ENCODE results near the gene KLHL42. TPM values are rescaled to one million over a fixed set of nuclear protein-coding genes. Genes with fewer than 3 reads are reported as not detected.
A peak's percentile ranks its signal among the peaks of the same experiment; 100 is the strongest.

KLHL42 gene
- total and polyA plus RNA-seq, 9 of the 15 experiments (the other 6 are each of a cell fraction or from before 2014, with no cell fraction given): 1.5 to 11.8 (median 9.6) TPM

DNA sequence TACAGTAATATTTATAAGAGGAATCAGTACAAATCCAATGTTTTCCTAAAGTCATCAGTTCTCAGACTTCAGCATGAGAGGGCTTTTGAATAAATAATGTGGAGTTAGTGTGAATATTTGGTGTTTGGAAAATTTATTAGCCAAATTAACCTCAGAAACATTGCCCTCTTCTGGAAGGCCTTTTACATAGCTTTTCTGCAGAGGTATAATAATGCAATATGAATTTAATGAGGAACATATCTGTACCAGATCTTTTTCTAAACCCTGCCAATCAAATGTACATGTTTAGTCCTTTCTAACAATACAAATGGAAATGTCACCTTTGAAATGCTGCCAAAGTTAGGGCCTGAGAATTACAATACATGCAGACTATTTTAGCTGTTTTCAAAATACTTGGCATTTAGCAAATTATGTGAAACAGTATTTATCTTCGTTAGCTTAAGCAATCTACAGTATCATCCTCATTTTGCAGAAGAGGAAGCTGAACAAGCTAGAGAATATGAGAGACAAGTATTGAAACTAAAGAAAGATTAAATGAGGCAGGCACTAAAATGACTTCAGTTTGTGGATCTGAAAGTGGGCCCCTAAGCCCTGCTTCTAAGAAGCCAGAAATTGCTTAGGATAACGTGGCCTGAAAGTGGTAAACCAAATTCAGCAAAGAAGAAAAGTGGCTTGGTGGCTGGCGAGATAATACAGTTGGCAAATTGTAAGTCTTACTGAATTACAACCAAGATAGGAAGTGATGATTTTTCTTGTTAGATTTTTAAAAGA lies 60.4 kb downstream of the KLHL42 start (continued):
- TF ChIP-seq RHOXF2B (CRISPR knock-in tag; conservative IDR thresholded peaks at IDR 0.05) (no peak), MXD1 (CRISPR knock-in tag; IDR thresholded peaks at IDR 0.05; ENCODE audit: borderline replicate concordance, poor library complexity, severe bottlenecking) (no peak), TAL1 (IDR thresholded peaks at IDR 0.05) (no peak), MAFF (IDR thresholded peaks at IDR 0.05; ENCODE audit: low read length) (no peak)
- TF ChIP-seq, protein P1, sequence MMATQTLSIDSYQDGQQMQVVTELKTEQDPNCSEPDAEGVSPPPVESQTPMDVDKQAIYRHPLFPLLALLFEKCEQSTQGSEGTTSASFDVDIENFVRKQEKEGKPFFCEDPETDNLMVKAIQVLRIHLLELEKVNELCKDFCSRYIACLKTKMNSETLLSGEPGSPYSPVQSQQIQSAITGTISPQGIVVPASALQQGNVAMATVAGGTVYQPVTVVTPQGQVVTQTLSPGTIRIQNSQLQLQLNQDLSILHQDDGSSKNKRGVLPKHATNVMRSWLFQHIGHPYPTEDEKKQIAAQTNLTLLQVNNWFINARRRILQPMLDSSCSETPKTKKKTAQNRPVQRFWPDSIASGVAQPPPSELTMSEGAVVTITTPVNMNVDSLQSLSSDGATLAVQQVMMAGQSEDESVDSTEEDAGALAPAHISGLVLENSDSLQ (IDR thresholded peaks at IDR 0.05): peak; percentile 40; the same call in 1 of the 2 replicates

DNA sequence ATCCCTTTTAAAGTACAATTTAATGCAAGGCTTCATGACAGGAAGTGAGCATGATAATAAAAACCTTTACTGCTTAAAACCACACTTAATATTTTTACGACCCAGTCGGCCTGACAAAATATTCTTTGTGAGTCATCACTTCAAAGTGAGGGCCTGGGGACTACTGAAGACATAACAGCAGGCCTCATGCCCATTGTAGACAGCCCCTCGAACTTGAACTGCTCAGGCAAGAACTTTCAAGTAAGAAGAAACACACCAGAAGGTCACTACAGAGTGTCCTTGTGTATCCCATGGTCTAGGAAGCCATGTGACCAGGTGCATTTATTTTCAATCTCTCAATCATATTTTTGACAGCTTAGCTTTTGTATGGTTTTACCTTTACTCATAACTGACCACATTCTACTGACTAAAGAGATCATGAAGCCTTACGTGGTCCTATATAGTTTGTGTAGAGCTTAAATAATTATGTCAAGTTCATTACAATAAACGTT lies 61.4 kb downstream of the KLHL42 start:
- in situ Hi-C loops (cut with MboI): no loop called here
- BruUV-seq (replicated peaks): no TSS peak
- WGBS (ENCODE audit: insufficient coverage, low coverage, missing lambda C conversion rate): 10% methylated on average over 5 of the region's 5 CpGs
- H3K79me2 ChIP-seq (ENCODE audit: control insufficient read depth, insufficient read depth, low read length): no peaks in the 10 kb centered on the region
- peak overlapping the region; percentile 87 for H2AFZ ChIP-seq (ENCODE audit: low read depth, low read length)
- no peak overlapping the region for H3K27ac ChIP-seq (ENCODE audit: extremely low read depth, low read depth, low read length)
- H3K27me3 ChIP-seq (ENCODE audit: control insufficient read depth in 2 of 2, insufficient read depth in 2 of 2, low read length in 2 of 2): no peaks in the 10 kb centered on the region
- intact Hi-C loops (cut with micrococcal nuclease): loop anchor here (10.0 kb wide), 1 partner anchor 103 kb away; no protein-coding TSS in a partner anchor
- H3K9ac ChIP-seq (ENCODE audit: insufficient read depth in 1 of 2, low read depth in 2 of 2, low read length in 2 of 2): no peak overlapping the region
- FAIRE-seq (no peak), ATAC-seq (peak; percentile 33; the same call in 2 of the 3 replicates), DNase-seq (ENCODE audit: extremely low read depth in 1 of 4, low spot score in 3 of 4) (no peak)
- no peaks in the 10 kb centered on the region for H3K9me1 ChIP-seq (ENCODE audit: control insufficient read depth, insufficient read depth, low read length)
- CTCF ChIA-PET (ENCODE audit: low intra/inter-chr PET ratio): no interaction called here
- POLR2A ChIA-PET: interaction anchor here (2.0 kb wide), 1 partner anchor 12 kb away, joined by 8 read pairs; no protein-coding TSS in a partner anchor
- no peaks in the 10 kb centered on the region for H3K9me3 ChIP-seq (replicated peaks; ENCODE audit: control insufficient read depth, insufficient read depth, low read depth, low read length)
- H3K4me2 ChIP-seq (ENCODE audit: insufficient read depth, low read length): no peak overlapping the region
- no peaks in the 10 kb centered on the region for H3K36me3 ChIP-seq (ENCODE audit: control insufficient read depth, insufficient read depth, low read length)
- H3K4me3 ChIP-seq: no peak overlapping the region
- no peaks in the 10 kb centered on the region for H4K20me1 ChIP-seq (replicated peaks; ENCODE audit: control insufficient read depth, insufficient read depth, low read length)
- peaks cover 17 to 23% of the 10 kb centered on the region in 2 experiments; a peak in 4 of 5 replicates for H3K4me1 ChIP-seq (replicated peaks in 1 of 2; ENCODE audit: control insufficient read depth in 2 of 2, insufficient read depth in 2 of 2, low read length in 2 of 2)
- TF ChIP-seq, protein P1 (IDR thresholded peaks at IDR 0.05): 0 out of 2 replicates have a peak, but pooled peaks have one; percentile 9
- TF ChIP-seq L3MBTL2 (IDR thresholded peaks at IDR 0.05): peak; percentile 35; the same call in 1 of the 2 replicates
- no peak for TF ChIP-seq ZFX (CRISPR knock-in tag; IDR thresholded peaks at IDR 0.05)
- no peak for TF ChIP-seq ATF2 (CRISPR knock-in tag; IDR thresholded peaks at IDR 0.05)
- TF ChIP-seq DIDO1 (tag; IDR thresholded peaks at IDR 0.05; ENCODE audit: low read depth): no peak
- no peak for TF ChIP-seq HDAC3 (IDR thresholded peaks at IDR 0.05; ENCODE audit: borderline replicate concordance, partially characterized antibody)
- TF ChIP-seq TARDBP (IDR thresholded peaks at IDR 0.05): no peak
- TF ChIP-seq MEIS2 (IDR thresholded peaks at IDR 0.05; ENCODE audit: partially characterized antibody): peak; percentile 65

Measured in K562 (cell line).